ENCODE results near the gene EIF4B. TPM values are rescaled to one million over a fixed set of nuclear protein-coding genes. Genes with fewer than 3 reads are reported as not detected.

Gene EIF4B
- total and polyA plus RNA-seq, 2 of the 13 experiments (the other 11 are each of a cell fraction or from before 2014, with no cell fraction given) = 416 to 548 TPM

- TF ChIP-seq ZSCAN31 (CRISPR knock-in tag; IDR thresholded peaks at IDR 0.05; ENCODE audit: low read depth) (peak; percentile 73; the same call in 1 of the 2 replicates), ZNF276 (CRISPR knock-in tag; IDR thresholded peaks at IDR 0.05; ENCODE audit: low read depth) (0 out of 2 replicates have a peak, but pooled peaks have one; percentile 4), LCORL (IDR thresholded peaks at IDR 0.05) (no peak), LCORL (CRISPR knock-in tag; IDR thresholded peaks at IDR 0.05) (no peak), TP53 (CRISPR knock-in tag; conservative IDR thresholded peaks at IDR 0.05) (no peak), ZNF12 (CRISPR knock-in tag; IDR thresholded peaks at IDR 0.05) (no peak), ZNF749 (CRISPR knock-in tag; IDR thresholded peaks at IDR 0.05; ENCODE audit: borderline replicate concordance) (peak; percentile 45; the same call in 1 of the 2 replicates), PHB2 (IDR thresholded peaks at IDR 0.05; ENCODE audit: partially characterized antibody) (no peak), CTCF (CRISPR knock-in tag; IDR thresholded peaks at IDR 0.05) (peak; percentile 3; the same call in 1 of the 2 replicates), ZNF121 (CRISPR knock-in tag; IDR thresholded peaks at IDR 0.05) (peak; percentile 69), YEATS4 (CRISPR knock-in tag; IDR thresholded peaks at IDR 0.05; ENCODE audit: borderline replicate concordance) (peak; percentile 7; the same call in 1 of the 2 replicates), POLR2A (IDR thresholded peaks at IDR 0.05; ENCODE audit: insufficient read depth in 1 of 2, low read depth in 2 of 2, low read length in 2 of 2) (0 out of 4 replicates have a peak, but pooled peaks of 1 of the 2 experiments have one; percentile 3), ZKSCAN8 (CRISPR knock-in tag; IDR thresholded peaks at IDR 0.05; ENCODE audit: borderline replicate concordance) (no peak), TERF1 (CRISPR knock-in tag; IDR thresholded peaks at IDR 0.05) (no peak), ZNF75D (CRISPR knock-in tag; IDR thresholded peaks at IDR 0.05; ENCODE audit: borderline replicate concordance) (0 out of 2 replicates have a peak, but pooled peaks have one; percentile 29), HNRNPLL (IDR thresholded peaks at IDR 0.05; ENCODE audit: low read depth, low read length, poor library complexity, severe bottlenecking) (peak; percentile 21), ZNF770 (CRISPR knock-in tag; IDR thresholded peaks at IDR 0.05) (peak; percentile 56), AGO2 (optimal IDR thresholded peaks at IDR 0.05; ENCODE audit: low read depth, low read length) (peak; percentile 5), FOSL1 (CRISPR knock-in tag; IDR thresholded peaks at IDR 0.05; ENCODE audit: borderline replicate concordance) (no peak), GABPB1 (CRISPR knock-in tag; IDR thresholded peaks at IDR 0.05) (peak; percentile 32), ZFX (CRISPR knock-in tag; IDR thresholded peaks at IDR 0.05; ENCODE audit: low read depth) (peak; percentile 58)
Measured at GRCh38 chr12:53047221-53048032, 41.2 kb downstream of the EIF4B start (continued).
